Neural cell (in vitro differentiated cells): ENCODE data around the gene TLR6. TPM values are rescaled to one million over a fixed set of nuclear protein-coding genes. Genes with fewer than 3 reads are reported as not detected.

Source experiments
- H2AFZ ChIP-seq: fragments of 200-600, 300-800 bp; sonication (generic), shearing (Covaris generic); 2 replicates; pipeline ENCODE4 v1.6.0; 2014; ENCODE audit warnings: low read depth, mild to moderate bottlenecking, antibody characterized with exemption, low read length, moderate library complexity
- H3F3A ChIP-seq: fragments of 200-600 bp; shearing (Covaris generic); 2 replicates; pipeline ENCODE4 v1.6.1; 2016; ENCODE audit warnings: mild to moderate bottlenecking, moderate library complexity, mixed read lengths, antibody characterized with exemption, low read length; ENCODE audit not compliant: insufficient read depth, poor library complexity, severe bottlenecking
- H3K27ac ChIP-seq: fragments of 200-600, 300-800 bp; sonication (generic), shearing (Covaris generic); 2 replicates; pipeline ENCODE4 v1.5.1; 2014; ENCODE audit warnings: mild to moderate bottlenecking, low read length, moderate library complexity
- H3K27me3 ChIP-seq: fragments of 300-800, 200-600 bp; sonication (generic), shearing (Covaris generic); 2 replicates; pipeline ENCODE4 v1.6.0; 2014; ENCODE audit warnings: mild to moderate bottlenecking, low read depth, low read length, moderate library complexity; ENCODE audit not compliant: insufficient read depth
- H3K36me3 ChIP-seq: fragments of 300-800, 200-600 bp; sonication (generic), shearing (Covaris generic); 2 replicates; pipeline ENCODE4 v1.5.1; 2014; ENCODE audit warnings: mild to moderate bottlenecking, antibody characterized with exemption, low read length, moderate library complexity; ENCODE audit not compliant: insufficient read depth
- H3K4me2 ChIP-seq: fragments of 300-800, 200-600 bp; sonication (generic), shearing (Covaris generic); 2 replicates; pipeline ENCODE4 v1.6.0; 2014; ENCODE audit warnings: mild to moderate bottlenecking, low read length
- H3K4me3 ChIP-seq: fragments of 300-800, 200-600 bp; sonication (generic), shearing (Covaris generic); 2 replicates; pipeline ENCODE4 v1.5.1; 2014; ENCODE audit warnings: mild to moderate bottlenecking, low read length, moderate library complexity
- H3K79me2 ChIP-seq: fragments of 200-600 bp; shearing (Covaris generic); replicated peaks from 2 replicates; pipeline ENCODE4 v1.6.0; 2014; ENCODE audit warnings: mild to moderate bottlenecking, low read length, moderate library complexity; ENCODE audit not compliant: insufficient read depth
- H3K9ac ChIP-seq: fragments of 300-800, 200-600 bp; sonication (generic), shearing (Covaris generic); 2 replicates; pipeline ENCODE4 v1.6.1; 2016; ENCODE audit warnings: mild to moderate bottlenecking, low read length, mixed read lengths
- H3K9me2 ChIP-seq: fragments of 200-600 bp; shearing (Covaris generic); 2 replicates; pipeline ENCODE4 v1.6.1; 2016; ENCODE audit warnings: mild to moderate bottlenecking, low read length, mixed read lengths; ENCODE audit not compliant: insufficient read depth
- H3K9me3 ChIP-seq: fragments of 200-600, 300-800 bp; sonication (generic), shearing (Covaris generic); 2 replicates; pipeline ENCODE4 v1.6.1; 2016; ENCODE audit warnings: mild to moderate bottlenecking, mixed run types, low read length, moderate library complexity, mixed read lengths
- H4K20me1 ChIP-seq: fragments of 200-600 bp; shearing (Covaris generic); 2 replicates; pipeline ENCODE4 v1.6.1; 2016; ENCODE audit warnings: mild to moderate bottlenecking, mixed run types; ENCODE audit not compliant: insufficient read depth
- EP300 ChIP-seq: fragments of 450-650 bp; conservative IDR thresholded peaks from 2 replicates; pipeline ENCODE4 v1.6.1; 2014; ENCODE audit warnings: antibody characterized with exemption, mild to moderate bottlenecking, moderate library complexity; ENCODE audit not compliant: poor library complexity, severe bottlenecking
- EZH2 ChIP-seq: fragments of 200-600, 300-800 bp; shearing (Covaris generic), sonication (generic); IDR thresholded peaks from 2 replicates; pipeline ENCODE4 v1.6.1; 2014; ENCODE audit warnings: antibody characterized with exemption, low read length, borderline replicate concordance, mild to moderate bottlenecking; ENCODE audit not compliant: insufficient read depth, poor library complexity, severe bottlenecking
- MXI1 ChIP-seq: fragments of 450-650 bp; conservative IDR thresholded peaks from 2 replicates; pipeline ENCODE4 v1.6.1; 2014; ENCODE audit warnings: antibody characterized with exemption, mild to moderate bottlenecking; ENCODE audit not compliant: poor library complexity, severe bottlenecking
- POLR2AphosphoS5 ChIP-seq: IDR thresholded peaks from 2 replicates; pipeline ENCODE4 v1.6.1; 2012
- RAD21 ChIP-seq: fragments of 450-650 bp; conservative IDR thresholded peaks from 2 replicates; pipeline ENCODE4 v1.6.1; 2014; ENCODE audit warnings: antibody characterized with exemption, mild to moderate bottlenecking, moderate library complexity
- SMC3 ChIP-seq: fragments of 450-650 bp; conservative IDR thresholded peaks from 2 replicates; pipeline ENCODE4 v1.6.1; 2014; ENCODE audit warnings: antibody characterized with exemption, mild to moderate bottlenecking, moderate library complexity; ENCODE audit not compliant: poor library complexity
- TAF1 ChIP-seq: IDR thresholded peaks from 2 replicates; pipeline ENCODE4 v1.6.1; 2012; ENCODE audit warnings: low read depth
- polyA plus RNA-seq: library from polyadenylated mRNA; depleted of rRNA; stranded (reverse); fragments of >200 nt; gene quantifications from 2 replicates; pipeline ENCODE4 v1.2.3, GENCODE V29; 2014
- TF ChIP-seq, protein P1 (sequence below): fragments of 450-650 bp; IDR thresholded peaks from 2 replicates; pipeline ENCODE4 v1.5.1; 2014; ENCODE audit warnings: antibody characterized with exemption, mild to moderate bottlenecking, moderate library complexity; ENCODE audit not compliant: poor library complexity, severe bottlenecking
- TF ChIP-seq, protein P2 (sequence below): IDR thresholded peaks from 2 replicates; pipeline ENCODE4 v1.6.1; 2012; ENCODE audit warnings: borderline replicate concordance

The TLR6 gene
- polyA plus RNA-seq, 1 donor from 2014 or later, result not detected

DNA sequence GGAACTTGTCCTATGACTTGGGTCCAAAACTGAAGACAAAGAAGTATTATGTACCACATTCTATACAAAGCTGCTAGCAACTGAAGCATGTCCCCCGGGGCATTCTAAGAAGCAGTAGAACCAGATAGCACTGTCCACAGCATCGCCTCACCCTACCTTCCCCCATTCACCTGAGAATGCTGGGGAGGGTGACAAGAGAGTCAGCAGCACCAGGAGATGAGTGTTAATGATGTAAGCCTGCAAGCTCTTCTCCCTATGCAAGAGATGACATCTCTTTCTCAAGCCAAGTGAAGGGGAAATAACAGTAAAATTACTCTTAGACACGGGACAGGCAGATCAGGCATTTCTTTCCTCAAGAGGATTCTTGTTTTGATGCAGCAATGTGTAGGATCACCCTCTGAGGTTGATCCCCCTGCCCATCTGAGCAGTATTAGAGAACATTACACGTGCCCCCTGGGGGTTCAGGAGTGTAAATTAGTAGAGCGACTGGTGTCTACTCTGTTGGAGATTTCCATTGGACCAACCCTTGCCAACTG is 38.1 kb downstream of the TLR6 start:
- Histone ChIP-seq H3K4me2 (no peak overlapping the region), H3F3A (no peaks in the 10 kb centered on the region), H3K9me3 (no peaks in the 10 kb centered on the region), H4K20me1 (no peaks in the 10 kb centered on the region), H3K9ac (no peak overlapping the region), H3K9me2 (no peaks in the 10 kb centered on the region), H3K79me2 (no peaks in the 10 kb centered on the region), H3K4me3 (no peak overlapping the region), H2AFZ (no peak overlapping the region), H3K27me3 (no peaks in the 10 kb centered on the region), H3K36me3 (no peaks in the 10 kb centered on the region), H3K27ac (peak overlapping the region; percentile 28)
- TF ChIP-seq TAF1 (no peak), POLR2AphosphoS5 (peak; percentile 37), EP300 (peak; percentile 30)

GRCh38 chr4:38815885-38816782 is 40.5 kb downstream of the TLR6 start:
- H3K27ac ChIP-seq, result no peak overlapping the region
- H3K9me2 ChIP-seq, result no peaks in the 10 kb centered on the region
- H3K36me3 ChIP-seq, result no peaks in the 10 kb centered on the region
- no peaks in the 10 kb centered on the region for H4K20me1 ChIP-seq
- H3K4me3 ChIP-seq, result no peak overlapping the region
- TF ChIP-seq TAF1 (no peak), EZH2 (no peak), MXI1 (no peak), POLR2AphosphoS5 (no peak)
- TF ChIP-seq, protein P1, sequence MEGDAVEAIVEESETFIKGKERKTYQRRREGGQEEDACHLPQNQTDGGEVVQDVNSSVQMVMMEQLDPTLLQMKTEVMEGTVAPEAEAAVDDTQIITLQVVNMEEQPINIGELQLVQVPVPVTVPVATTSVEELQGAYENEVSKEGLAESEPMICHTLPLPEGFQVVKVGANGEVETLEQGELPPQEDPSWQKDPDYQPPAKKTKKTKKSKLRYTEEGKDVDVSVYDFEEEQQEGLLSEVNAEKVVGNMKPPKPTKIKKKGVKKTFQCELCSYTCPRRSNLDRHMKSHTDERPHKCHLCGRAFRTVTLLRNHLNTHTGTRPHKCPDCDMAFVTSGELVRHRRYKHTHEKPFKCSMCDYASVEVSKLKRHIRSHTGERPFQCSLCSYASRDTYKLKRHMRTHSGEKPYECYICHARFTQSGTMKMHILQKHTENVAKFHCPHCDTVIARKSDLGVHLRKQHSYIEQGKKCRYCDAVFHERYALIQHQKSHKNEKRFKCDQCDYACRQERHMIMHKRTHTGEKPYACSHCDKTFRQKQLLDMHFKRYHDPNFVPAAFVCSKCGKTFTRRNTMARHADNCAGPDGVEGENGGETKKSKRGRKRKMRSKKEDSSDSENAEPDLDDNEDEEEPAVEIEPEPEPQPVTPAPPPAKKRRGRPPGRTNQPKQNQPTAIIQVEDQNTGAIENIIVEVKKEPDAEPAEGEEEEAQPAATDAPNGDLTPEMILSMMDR, result no peak
- H3F3A ChIP-seq, result no peaks in the 10 kb centered on the region
- no peak overlapping the region for H2AFZ ChIP-seq
- H3K4me2 ChIP-seq, result no peak overlapping the region
- H3K79me2 ChIP-seq, result no peaks in the 10 kb centered on the region
- no peaks in the 10 kb centered on the region for H3K27me3 ChIP-seq
- no peaks in the 10 kb centered on the region for H3K9me3 ChIP-seq
- no peak overlapping the region for H3K9ac ChIP-seq

GRCh38 chr4:38814386-38814785 is 42.2 kb downstream of the TLR6 start:
- H3F3A ChIP-seq, result no peaks in the 10 kb centered on the region
- no peak overlapping the region for H3K9ac ChIP-seq
- H3K4me2 ChIP-seq, result no peak overlapping the region
- no peaks in the 10 kb centered on the region for H3K36me3 ChIP-seq
- no peak overlapping the region for H2AFZ ChIP-seq
- no peak overlapping the region for H3K4me3 ChIP-seq
- H3K9me3 ChIP-seq, result no peaks in the 10 kb centered on the region
- H3K9me2 ChIP-seq, result no peaks in the 10 kb centered on the region
- H3K27me3 ChIP-seq, result no peaks in the 10 kb centered on the region
- H3K27ac ChIP-seq, result no peak overlapping the region
- TF ChIP-seq, protein P1, result no peak
- TF ChIP-seq POLR2AphosphoS5 (no peak), SMC3 (no peak), EP300 (no peak), TAF1 (no peak), MXI1 (no peak), EZH2 (no peak), RAD21 (no peak)
- TF ChIP-seq, protein P2, sequence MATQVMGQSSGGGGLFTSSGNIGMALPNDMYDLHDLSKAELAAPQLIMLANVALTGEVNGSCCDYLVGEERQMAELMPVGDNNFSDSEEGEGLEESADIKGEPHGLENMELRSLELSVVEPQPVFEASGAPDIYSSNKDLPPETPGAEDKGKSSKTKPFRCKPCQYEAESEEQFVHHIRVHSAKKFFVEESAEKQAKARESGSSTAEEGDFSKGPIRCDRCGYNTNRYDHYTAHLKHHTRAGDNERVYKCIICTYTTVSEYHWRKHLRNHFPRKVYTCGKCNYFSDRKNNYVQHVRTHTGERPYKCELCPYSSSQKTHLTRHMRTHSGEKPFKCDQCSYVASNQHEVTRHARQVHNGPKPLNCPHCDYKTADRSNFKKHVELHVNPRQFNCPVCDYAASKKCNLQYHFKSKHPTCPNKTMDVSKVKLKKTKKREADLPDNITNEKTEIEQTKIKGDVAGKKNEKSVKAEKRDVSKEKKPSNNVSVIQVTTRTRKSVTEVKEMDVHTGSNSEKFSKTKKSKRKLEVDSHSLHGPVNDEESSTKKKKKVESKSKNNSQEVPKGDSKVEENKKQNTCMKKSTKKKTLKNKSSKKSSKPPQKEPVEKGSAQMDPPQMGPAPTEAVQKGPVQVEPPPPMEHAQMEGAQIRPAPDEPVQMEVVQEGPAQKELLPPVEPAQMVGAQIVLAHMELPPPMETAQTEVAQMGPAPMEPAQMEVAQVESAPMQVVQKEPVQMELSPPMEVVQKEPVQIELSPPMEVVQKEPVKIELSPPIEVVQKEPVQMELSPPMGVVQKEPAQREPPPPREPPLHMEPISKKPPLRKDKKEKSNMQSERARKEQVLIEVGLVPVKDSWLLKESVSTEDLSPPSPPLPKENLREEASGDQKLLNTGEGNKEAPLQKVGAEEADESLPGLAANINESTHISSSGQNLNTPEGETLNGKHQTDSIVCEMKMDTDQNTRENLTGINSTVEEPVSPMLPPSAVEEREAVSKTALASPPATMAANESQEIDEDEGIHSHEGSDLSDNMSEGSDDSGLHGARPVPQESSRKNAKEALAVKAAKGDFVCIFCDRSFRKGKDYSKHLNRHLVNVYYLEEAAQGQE, result no peak
- H3K79me2 ChIP-seq, result no peaks in the 10 kb centered on the region
- H4K20me1 ChIP-seq, result no peaks in the 10 kb centered on the region
